HepG2 (cell line): ENCODE results near the gene PSD4. TPM values are rescaled to one million over a fixed set of nuclear protein-coding genes. Genes with fewer than 3 reads are reported as not detected.

Source experiments
- ARNT2 ChIP-seq: sonication (generic); formaldehyde crosslinking; IDR thresholded peaks from 2 replicates; pipeline ENCODE4 v1.8.0; 2022; ENCODE audit warnings: mild to moderate bottlenecking, low read depth, missing genetic modification reagents, moderate library complexity
- MEIS2 ChIP-seq: sonication (generic); formaldehyde crosslinking; IDR thresholded peaks from 2 replicates; pipeline ENCODE4 v1.9.0; 2021; ENCODE audit warnings: mild to moderate bottlenecking, missing genetic modification reagents
- ZEB1 ChIP-seq: IDR thresholded peaks from 2 replicates; pipeline ENCODE4 v1.6.1; 2012; ENCODE audit warnings: mild to moderate bottlenecking, low read depth, inconsistent platforms; ENCODE audit not compliant: insufficient replicate concordance
- ZNF124 ChIP-seq: sonication (generic); formaldehyde crosslinking; IDR thresholded peaks from 2 replicates; pipeline ENCODE4 v1.4.0; 2020; ENCODE audit warnings: missing genetic modification reagents
- ZNF296 ChIP-seq: sonication (generic); formaldehyde crosslinking; conservative IDR thresholded peaks from 2 replicates; pipeline ENCODE4 v1.5.0; 2020; ENCODE audit warnings: mild to moderate bottlenecking, missing genetic modification reagents
- ZNF326 ChIP-seq: sonication (generic); formaldehyde crosslinking; IDR thresholded peaks from 2 replicates; pipeline ENCODE4 v1.4.0; 2020; ENCODE audit warnings: missing genetic modification reagents, borderline replicate concordance
- ZNF564 ChIP-seq: sonication (generic); formaldehyde crosslinking; IDR thresholded peaks from 2 replicates; pipeline ENCODE4 v1.8.1; 2023; ENCODE audit warnings: mild to moderate bottlenecking, missing genetic modification reagents
- ZNF674 ChIP-seq: sonication (generic); formaldehyde crosslinking; IDR thresholded peaks from 2 replicates; pipeline ENCODE4 v1.5.0; 2020; ENCODE audit warnings: low read depth, mild to moderate bottlenecking, missing genetic modification reagents
- ZNF678 ChIP-seq: sonication (generic); formaldehyde crosslinking; IDR thresholded peaks from 2 replicates; pipeline ENCODE4 v1.4.0; 2020; ENCODE audit warnings: mild to moderate bottlenecking, missing genetic modification reagents
- polyA plus RNA-seq, 8 experiments: library from polyadenylated mRNA; depleted of rRNA in 3 of 8; stranded (reverse) in 7 of 8; unstranded in 1 of 8; fragments of >200 nt; fragmentation: Illumina TruSeq in 4 of 8; extraction: Trizol in 4 of 8; gene quantifications; 2 replicates each; pipeline versions ENCODE4 v1.2.1 to v1.2.3, GENCODE V29; 2011 to 2016; ENCODE audit warnings: low read depth in 4 of 8, missing spikeins in 1 of 8, mixed read lengths in 1 of 8; ENCODE audit not compliant: insufficient read depth in 1 of 8
- total RNA-seq, 5 experiments: library from RNA; depleted of rRNA; stranded (reverse); fragments of >200 nt; fragmentation: Illumina TruSeq; extraction: Trizol; gene quantifications; 2 replicates each; pipeline ENCODE4 v1.2.3, GENCODE V29; 2016; ENCODE audit warnings: low read depth in 1 of 5
- TF ChIP-seq, protein P1 (sequence below): sonication (generic); formaldehyde crosslinking; IDR thresholded peaks from 2 replicates; pipeline ENCODE4 v1.4.0; 2020; ENCODE audit warnings: low read depth, missing genetic modification reagents
- TF ChIP-seq, protein P2 (sequence below): sonication (generic); formaldehyde crosslinking; IDR thresholded peaks from 2 replicates; pipeline ENCODE4 v1.4.0; 2020; ENCODE audit warnings: missing genetic modification reagents, borderline replicate concordance
- TF ChIP-seq, protein P3 (sequence below): sonication (generic); formaldehyde crosslinking; IDR thresholded peaks from 2 replicates; pipeline ENCODE4 v1.4.0; 2020; ENCODE audit warnings: missing genetic modification reagents
- TF ChIP-seq, protein P4 (sequence below): sonication (generic); formaldehyde crosslinking; IDR thresholded peaks from 2 replicates; pipeline ENCODE4 v1.8.1; 2023; ENCODE audit warnings: mild to moderate bottlenecking, missing genetic modification reagents
- TF ChIP-seq, protein P5 (sequence below): sonication (generic); formaldehyde crosslinking; IDR thresholded peaks from 2 replicates; pipeline ENCODE4 v1.5.1; 2020; ENCODE audit warnings: mild to moderate bottlenecking, missing genetic modification reagents, moderate library complexity
- TF ChIP-seq, protein P6 (sequence below): sonication (generic); formaldehyde crosslinking; IDR thresholded peaks from 2 replicates; pipeline ENCODE4 v1.5.0; 2020; ENCODE audit warnings: missing genetic modification reagents

PSD4 gene
- total and polyA plus RNA-seq, 2 of the 13 experiments (the other 11 are each of a cell fraction or from before 2014, with no cell fraction given), result 5.8 to 9.4 TPM

DNA sequence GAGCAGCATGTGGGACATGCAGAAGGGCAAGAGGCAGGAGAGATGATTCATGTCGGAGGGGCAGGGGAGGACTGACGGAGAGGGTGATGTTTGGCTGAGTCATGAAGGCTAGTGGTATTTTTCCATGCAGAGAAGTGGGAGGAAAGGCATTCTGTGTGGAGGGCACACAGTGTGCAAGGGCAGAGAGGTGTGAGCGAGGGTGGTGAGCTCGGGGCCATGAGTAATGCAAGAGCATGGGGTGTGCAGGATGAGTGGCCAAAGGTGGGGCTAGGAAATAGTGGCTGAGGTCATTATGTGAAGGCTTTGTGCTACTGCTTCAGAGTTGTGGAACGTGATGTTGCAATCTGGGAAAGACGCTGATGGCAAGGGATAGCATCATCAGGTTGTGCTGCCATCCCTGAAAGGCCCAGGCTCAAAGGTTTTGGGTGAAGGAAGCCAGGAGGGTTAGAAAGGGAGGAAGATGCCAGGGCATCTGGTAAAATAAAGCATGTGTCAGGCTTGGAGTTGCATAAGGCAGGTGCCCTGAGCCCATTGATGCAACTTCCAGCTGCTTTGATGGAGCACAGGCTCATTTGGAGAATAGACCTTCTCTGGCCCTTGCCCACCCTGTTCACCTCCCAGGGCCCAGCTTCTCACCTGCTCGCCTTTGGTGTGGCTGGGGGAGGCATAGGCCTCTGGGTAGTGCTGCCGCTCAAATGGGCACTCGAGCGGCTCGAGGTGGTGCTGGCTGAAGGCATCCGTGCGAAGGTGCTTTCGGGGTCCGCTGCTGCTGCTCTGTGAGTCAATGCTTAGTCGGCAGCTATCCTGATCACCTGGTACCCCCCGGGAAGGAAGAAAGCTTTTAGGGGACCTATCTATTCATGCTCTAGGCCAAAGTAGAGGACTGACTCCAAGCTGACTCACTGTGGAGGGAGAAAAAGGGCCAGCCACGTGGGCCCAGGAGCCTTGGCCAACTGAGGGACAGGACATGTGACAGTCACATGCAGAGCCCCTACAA is 67.4 kb downstream of the PSD4 start (continued):
- TF ChIP-seq, protein P1, sequence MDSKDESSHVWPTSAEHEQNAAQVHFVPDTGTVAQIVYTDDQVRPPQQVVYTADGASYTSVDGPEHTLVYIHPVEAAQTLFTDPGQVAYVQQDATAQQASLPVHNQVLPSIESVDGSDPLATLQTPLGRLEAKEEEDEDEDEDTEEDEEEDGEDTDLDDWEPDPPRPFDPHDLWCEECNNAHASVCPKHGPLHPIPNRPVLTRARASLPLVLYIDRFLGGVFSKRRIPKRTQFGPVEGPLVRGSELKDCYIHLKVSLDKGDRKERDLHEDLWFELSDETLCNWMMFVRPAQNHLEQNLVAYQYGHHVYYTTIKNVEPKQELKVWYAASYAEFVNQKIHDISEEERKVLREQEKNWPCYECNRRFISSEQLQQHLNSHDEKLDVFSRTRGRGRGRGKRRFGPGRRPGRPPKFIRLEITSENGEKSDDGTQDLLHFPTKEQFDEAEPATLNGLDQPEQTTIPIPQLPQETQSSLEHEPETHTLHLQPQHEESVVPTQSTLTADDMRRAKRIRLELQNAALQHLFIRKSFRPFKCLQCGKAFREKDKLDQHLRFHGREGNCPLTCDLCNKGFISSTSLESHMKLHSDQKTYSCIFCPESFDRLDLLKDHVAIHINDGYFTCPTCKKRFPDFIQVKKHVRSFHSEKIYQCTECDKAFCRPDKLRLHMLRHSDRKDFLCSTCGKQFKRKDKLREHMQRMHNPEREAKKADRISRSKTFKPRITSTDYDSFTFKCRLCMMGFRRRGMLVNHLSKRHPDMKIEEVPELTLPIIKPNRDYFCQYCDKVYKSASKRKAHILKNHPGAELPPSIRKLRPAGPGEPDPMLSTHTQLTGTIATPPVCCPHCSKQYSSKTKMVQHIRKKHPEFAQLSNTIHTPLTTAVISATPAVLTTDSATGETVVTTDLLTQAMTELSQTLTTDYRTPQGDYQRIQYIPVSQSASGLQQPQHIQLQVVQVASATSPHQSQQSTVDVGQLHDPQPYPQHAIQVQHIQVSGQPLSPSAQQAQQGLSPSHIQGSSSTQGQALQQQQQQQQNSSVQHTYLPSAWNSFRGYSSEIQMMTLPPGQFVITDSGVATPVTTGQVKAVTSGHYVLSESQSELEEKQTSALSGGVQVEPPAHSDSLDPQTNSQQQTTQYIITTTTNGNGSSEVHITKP, result peak; percentile 63; the same call in 1 of the 2 replicates
- no peak for TF ChIP-seq MEIS2 (CRISPR knock-in tag)
- no peak for TF ChIP-seq ZNF674 (CRISPR knock-in tag)
- TF ChIP-seq ZNF564, result no peak
- TF ChIP-seq, protein P2, sequence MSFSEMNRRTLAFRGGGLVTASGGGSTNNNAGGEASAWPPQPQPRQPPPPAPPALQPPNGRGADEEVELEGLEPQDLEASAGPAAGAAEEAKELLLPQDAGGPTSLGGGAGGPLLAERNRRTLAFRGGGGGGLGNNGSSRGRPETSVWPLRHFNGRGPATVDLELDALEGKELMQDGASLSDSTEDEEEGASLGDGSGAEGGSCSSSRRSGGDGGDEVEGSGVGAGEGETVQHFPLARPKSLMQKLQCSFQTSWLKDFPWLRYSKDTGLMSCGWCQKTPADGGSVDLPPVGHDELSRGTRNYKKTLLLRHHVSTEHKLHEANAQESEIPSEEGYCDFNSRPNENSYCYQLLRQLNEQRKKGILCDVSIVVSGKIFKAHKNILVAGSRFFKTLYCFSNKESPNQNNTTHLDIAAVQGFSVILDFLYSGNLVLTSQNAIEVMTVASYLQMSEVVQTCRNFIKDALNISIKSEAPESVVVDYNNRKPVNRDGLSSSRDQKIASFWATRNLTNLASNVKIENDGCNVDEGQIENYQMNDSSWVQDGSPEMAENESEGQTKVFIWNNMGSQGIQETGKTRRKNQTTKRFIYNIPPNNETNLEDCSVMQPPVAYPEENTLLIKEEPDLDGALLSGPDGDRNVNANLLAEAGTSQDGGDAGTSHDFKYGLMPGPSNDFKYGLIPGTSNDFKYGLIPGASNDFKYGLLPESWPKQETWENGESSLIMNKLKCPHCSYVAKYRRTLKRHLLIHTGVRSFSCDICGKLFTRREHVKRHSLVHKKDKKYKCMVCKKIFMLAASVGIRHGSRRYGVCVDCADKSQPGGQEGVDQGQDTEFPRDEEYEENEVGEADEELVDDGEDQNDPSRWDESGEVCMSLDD (CRISPR knock-in tag), result no peak
- TF ChIP-seq ZNF678 (CRISPR knock-in tag), result no peak
- TF ChIP-seq ZNF326 (CRISPR knock-in tag), result no peak
- no peak for TF ChIP-seq ARNT2 (CRISPR knock-in tag)
- TF ChIP-seq ZEB1, result no peak
- TF ChIP-seq ZNF124 (CRISPR knock-in tag), result no peak
- TF ChIP-seq, protein P3, sequence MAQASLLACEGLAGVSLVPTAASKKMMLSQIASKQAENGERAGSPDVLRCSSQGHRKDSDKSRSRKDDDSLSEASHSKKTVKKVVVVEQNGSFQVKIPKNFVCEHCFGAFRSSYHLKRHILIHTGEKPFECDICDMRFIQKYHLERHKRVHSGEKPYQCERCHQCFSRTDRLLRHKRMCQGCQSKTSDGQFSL (CRISPR knock-in tag), result no peak
- TF ChIP-seq, protein P4, sequence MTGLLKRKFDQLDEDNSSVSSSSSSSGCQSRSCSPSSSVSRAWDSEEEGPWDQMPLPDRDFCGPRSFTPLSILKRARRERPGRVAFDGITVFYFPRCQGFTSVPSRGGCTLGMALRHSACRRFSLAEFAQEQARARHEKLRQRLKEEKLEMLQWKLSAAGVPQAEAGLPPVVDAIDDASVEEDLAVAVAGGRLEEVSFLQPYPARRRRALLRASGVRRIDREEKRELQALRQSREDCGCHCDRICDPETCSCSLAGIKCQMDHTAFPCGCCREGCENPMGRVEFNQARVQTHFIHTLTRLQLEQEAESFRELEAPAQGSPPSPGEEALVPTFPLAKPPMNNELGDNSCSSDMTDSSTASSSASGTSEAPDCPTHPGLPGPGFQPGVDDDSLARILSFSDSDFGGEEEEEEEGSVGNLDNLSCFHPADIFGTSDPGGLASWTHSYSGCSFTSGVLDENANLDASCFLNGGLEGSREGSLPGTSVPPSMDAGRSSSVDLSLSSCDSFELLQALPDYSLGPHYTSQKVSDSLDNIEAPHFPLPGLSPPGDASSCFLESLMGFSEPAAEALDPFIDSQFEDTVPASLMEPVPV, result no peak
- TF ChIP-seq, protein P5, sequence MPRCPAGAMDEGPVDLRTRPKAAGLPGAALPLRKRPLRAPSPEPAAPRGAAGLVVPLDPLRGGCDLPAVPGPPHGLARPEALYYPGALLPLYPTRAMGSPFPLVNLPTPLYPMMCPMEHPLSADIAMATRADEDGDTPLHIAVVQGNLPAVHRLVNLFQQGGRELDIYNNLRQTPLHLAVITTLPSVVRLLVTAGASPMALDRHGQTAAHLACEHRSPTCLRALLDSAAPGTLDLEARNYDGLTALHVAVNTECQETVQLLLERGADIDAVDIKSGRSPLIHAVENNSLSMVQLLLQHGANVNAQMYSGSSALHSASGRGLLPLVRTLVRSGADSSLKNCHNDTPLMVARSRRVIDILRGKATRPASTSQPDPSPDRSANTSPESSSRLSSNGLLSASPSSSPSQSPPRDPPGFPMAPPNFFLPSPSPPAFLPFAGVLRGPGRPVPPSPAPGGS, result no peak
- TF ChIP-seq, protein P6, sequence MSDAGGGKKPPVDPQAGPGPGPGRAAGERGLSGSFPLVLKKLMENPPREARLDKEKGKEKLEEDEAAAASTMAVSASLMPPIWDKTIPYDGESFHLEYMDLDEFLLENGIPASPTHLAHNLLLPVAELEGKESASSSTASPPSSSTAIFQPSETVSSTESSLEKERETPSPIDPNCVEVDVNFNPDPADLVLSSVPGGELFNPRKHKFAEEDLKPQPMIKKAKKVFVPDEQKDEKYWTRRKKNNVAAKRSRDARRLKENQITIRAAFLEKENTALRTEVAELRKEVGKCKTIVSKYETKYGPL, result no peak
- no peak for TF ChIP-seq ZNF296
